HG02678 (cell line): ENCODE measurements around the gene ALKBH7.
"Not testable (repeated sequence)": the region's sequence is repeated elsewhere in the genome, so short reads cannot be mapped to it uniquely, and the experiment has no call there.

Experiments used
- ATAC-seq: cut with Tn5 transposase; IDR thresholded peaks from one replicate; pipeline ENCODE4 v1.9.1; 2021; ENCODE audit warnings: mild to moderate bottlenecking, moderate library complexity; ENCODE audit not compliant: unreplicated experiment

ALKBH7 gene

GRCh38 chr19:6394831-6395230 is 22.2 kb downstream of the ALKBH7 start:
- no peak for ATAC-seq

GRCh38 chr19:6396305-6396704 is 23.7 kb downstream of the ALKBH7 start:
- no peak for ATAC-seq

- not testable (repeated sequence) for ATAC-seq
Observed at GRCh38 chr19:6400062-6400944, 27.7 kb downstream of the ALKBH7 start.

- ATAC-seq, result no peak
Observed at GRCh38 chr19:6402058-6402457, 29.5 kb downstream of the ALKBH7 start.

- no peak for ATAC-seq
Observed at GRCh38 chr19:6402837-6403608, 30.4 kb downstream of the ALKBH7 start.

GRCh38 chr19:6406401-6406800 is 33.8 kb downstream of the ALKBH7 start:
- ATAC-seq, result no peak

GRCh38 chr19:6409346-6409745 is 36.8 kb downstream of the ALKBH7 start:
- ATAC-seq, result no peak

- ATAC-seq, result no peak
Observed at GRCh38 chr19:6412061-6412446, 39.5 kb downstream of the ALKBH7 start.

GRCh38 chr19:6412447-6413091 is 40.0 kb downstream of the ALKBH7 start:
- ATAC-seq, result no peak

- no peak for ATAC-seq
Observed at GRCh38 chr19:6413291-6413690, 40.7 kb downstream of the ALKBH7 start.

- ATAC-seq, result no peak
Observed at GRCh38 chr19:6413721-6414643, 41.4 kb downstream of the ALKBH7 start.

GRCh38 chr19:6414793-6415590 is 42.4 kb downstream of the ALKBH7 start:
- no peak for ATAC-seq

GRCh38 chr19:6415591-6416190 is 43.1 kb downstream of the ALKBH7 start:
- no peak for ATAC-seq

- ATAC-seq, result no peak
Observed at GRCh38 chr19:6416658-6417405, 44.2 kb downstream of the ALKBH7 start.

- no peak for ATAC-seq
Observed at GRCh38 chr19:6417713-6418561, 45.3 kb downstream of the ALKBH7 start.

- no peak for ATAC-seq
Observed at GRCh38 chr19:6418562-6418932, 46.0 kb downstream of the ALKBH7 start.

GRCh38 chr19:6421075-6422014 is 48.8 kb downstream of the ALKBH7 start:
- ATAC-seq, result no peak
